HL-60 (cell line): ENCODE measurements around the gene IKBKE.

Source experiments
- DNase-seq, 2 experiments: peaks; one replicate each; pipeline ENCODE4 v3.0.0-alpha.2; 2010 to 2020; ENCODE audit warnings: low read depth in 1 of 2, low spot score in 1 of 2
- H3K27ac ChIP-seq: fragments of 250-450 bp; sonication (Bioruptor Pico); replicated peaks from 2 replicates; pipeline ENCODE4 v1.5.1; 2020; ENCODE audit warnings: mild to moderate bottlenecking, moderate library complexity
- H3K27me3 ChIP-seq: fragments of 250-450 bp; sonication (Bioruptor Pico); 2 replicates; pipeline ENCODE4 v1.5.1; 2021; ENCODE audit warnings: mild to moderate bottlenecking, moderate library complexity; ENCODE audit not compliant: insufficient read depth, poor library complexity, severe bottlenecking
- H3K4me3 ChIP-seq: replicated peaks from 2 replicates; pipeline ENCODE4 v1.5.1; 2011; ENCODE audit warnings: mild to moderate bottlenecking, control low read depth, low read length; ENCODE audit not compliant: insufficient read depth
- CTCF ChIP-seq: IDR thresholded peaks from one replicate; pipeline ENCODE4 v1.5.1; 2011; ENCODE audit warnings: low read length, control low read depth, inconsistent platforms; ENCODE audit not compliant: insufficient read depth
- GABPA ChIP-seq: IDR thresholded peaks from 2 replicates; pipeline ENCODE4 v1.6.1; 2012; ENCODE audit warnings: low read depth
- POLR2AphosphoS5 ChIP-seq: IDR thresholded peaks from 2 replicates; pipeline ENCODE4 v1.6.1; 2012; ENCODE audit warnings: low read depth
- REST ChIP-seq: IDR thresholded peaks from 2 replicates; pipeline ENCODE4 v1.6.1; 2012; ENCODE audit warnings: low read depth; ENCODE audit not compliant: insufficient replicate concordance
- SPI1 ChIP-seq: IDR thresholded peaks from 2 replicates; pipeline ENCODE4 v1.6.1; 2012; ENCODE audit warnings: low read depth, mild to moderate bottlenecking, borderline replicate concordance

The IKBKE gene

GRCh38 chr1:206497774-206498173 lies 27.5 kb downstream of the IKBKE start:
- H3K27me3 ChIP-seq: no peaks in the 10 kb centered on the region
- no peak overlapping the region for H3K27ac ChIP-seq
- no peak for DNase-seq
- no peak overlapping the region for H3K4me3 ChIP-seq
- TF ChIP-seq GABPA (no peak), SPI1 (no peak), POLR2AphosphoS5 (no peak), REST (no peak), CTCF (no peak)

- Histone ChIP-seq H3K27me3 (no peaks in the 10 kb centered on the region), H3K4me3 (no peak overlapping the region), H3K27ac (no peak overlapping the region)
- TF ChIP-seq CTCF: no peak
- no peak for TF ChIP-seq SPI1
- TF ChIP-seq REST: no peak
- TF ChIP-seq GABPA: no peak
- no peak for TF ChIP-seq POLR2AphosphoS5
- no peak for DNase-seq
These were observed 28.4 kb downstream of the IKBKE start for GRCh38 chr1:206498685-206499084.

GRCh38 chr1:206500046-206500445 lies 29.8 kb downstream of the IKBKE start:
- no peak for DNase-seq
- TF ChIP-seq REST: no peak
- no peak for TF ChIP-seq CTCF
- no peak for TF ChIP-seq POLR2AphosphoS5
- no peak for TF ChIP-seq GABPA
- no peak for TF ChIP-seq SPI1
- Histone ChIP-seq H3K27me3 (no peaks in the 10 kb centered on the region), H3K4me3 (no peak overlapping the region), H3K27ac (no peak overlapping the region)
